ENCODE data around the gene PARVA. TPM values are rescaled to one million over a fixed set of nuclear protein-coding genes. Genes with fewer than 3 reads are reported as not detected.
"Not testable (repeated sequence)": the region's sequence is repeated elsewhere in the genome, so short reads cannot be mapped to it uniquely, and the experiment has no call there.

The PARVA gene
- polyA plus RNA-seq, 3 donors: not detected

GRCh38 chr11:12363373-12363772 lies 14.0 kb upstream of the PARVA start:
- no peak overlapping the region for H3K4me3 ChIP-seq (replicated peaks in 1 of 3; ENCODE audit: low read depth in 2 of 3, low read length in 3 of 3)
- no peaks in the 10 kb centered on the region for H3K4me1 ChIP-seq (ENCODE audit: control insufficient read depth in 1 of 2, insufficient read depth in 2 of 2, low read length in 2 of 2)
- H3K27ac Mint-ChIP-seq: no peak overlapping the region
- no peak overlapping the region for H2AFZ ChIP-seq (ENCODE audit: insufficient read depth, low read depth, low read length, poor library complexity, severe bottlenecking)
- DNase-seq: no peak
- no peaks in the 10 kb centered on the region for H3K9me3 ChIP-seq (replicated peaks in 1 of 2; ENCODE audit: control insufficient read depth in 1 of 2, insufficient read depth in 1 of 2, low read length in 2 of 2)
- no peak for TF ChIP-seq CTCF (IDR thresholded peaks at IDR 0.05)
- no peak overlapping the region for H3K4me2 ChIP-seq (replicated peaks; ENCODE audit: extremely low read depth, low read length, poor library complexity, severe bottlenecking)
- no CpG with 5 or more reads among the region's 1 CpG for WGBS (ENCODE audit: insufficient coverage)
- H4K20me1 ChIP-seq (ENCODE audit: insufficient read depth, low read length): no peaks in the 10 kb centered on the region
- no peaks in the 10 kb centered on the region for H3K36me3 ChIP-seq (replicated peaks in 1 of 2; ENCODE audit: control insufficient read depth in 1 of 2, insufficient read depth in 2 of 2, low read length in 2 of 2)
- no peaks in the 10 kb centered on the region for H3K4me1 Mint-ChIP-seq
- H3K27me3 ChIP-seq (ENCODE audit: control insufficient read depth in 2 of 2, insufficient read depth in 2 of 2, low read length in 2 of 2): peaks cover 0 to 7% of the 10 kb centered on the region in 2 donors
- H3K9me3 Mint-ChIP-seq: peaks cover 0 to 6% (median 2%) of the 10 kb centered on the region in 7 donors
- H3K27me3 Mint-ChIP-seq (ENCODE audit: low read depth in 3 of 3): peaks cover 2 to 13% (median 2%) of the 10 kb centered on the region in 3 donors
- no peaks in the 10 kb centered on the region for H3K79me2 ChIP-seq (ENCODE audit: insufficient read depth, low read length)
- no peak overlapping the region for H3K4me3 Mint-ChIP-seq
- no peak overlapping the region for H3K9ac ChIP-seq (ENCODE audit: insufficient read depth, low read length, poor library complexity, severe bottlenecking)
- H3K27ac ChIP-seq (ENCODE audit: low read depth in 1 of 2, low read length in 2 of 2): no peak overlapping the region
- intact Hi-C loops (cut with micrococcal nuclease): no loop called here
- peaks cover 0 to 2% of the 10 kb centered on the region in 2 donors for H3K36me3 Mint-ChIP-seq

GRCh38 chr11:12365965-12366575 lies 11.3 kb upstream of the PARVA start:
- intact Hi-C loops (cut with micrococcal nuclease); H3K27ac ChIP-seq (ENCODE audit: low read depth in 1 of 2, low read length in 2 of 2); H3K4me3 Mint-ChIP-seq; H3K4me2 ChIP-seq (replicated peaks; ENCODE audit: extremely low read depth, low read length, poor library complexity, severe bottlenecking); H4K20me1 ChIP-seq (ENCODE audit: insufficient read depth, low read length); H3K36me3 Mint-ChIP-seq; H3K27me3 ChIP-seq (ENCODE audit: control insufficient read depth in 2 of 2, insufficient read depth in 2 of 2, low read length in 2 of 2); H3K4me3 ChIP-seq (replicated peaks in 1 of 3; ENCODE audit: low read depth in 2 of 3, low read length in 3 of 3); H3K79me2 ChIP-seq (ENCODE audit: insufficient read depth, low read length); H3K36me3 ChIP-seq (replicated peaks in 1 of 2; ENCODE audit: control insufficient read depth in 1 of 2, insufficient read depth in 2 of 2, low read length in 2 of 2); DNase-seq; H3K4me1 ChIP-seq (ENCODE audit: control insufficient read depth in 1 of 2, insufficient read depth in 2 of 2, low read length in 2 of 2); H3K27ac Mint-ChIP-seq; H3K9ac ChIP-seq (ENCODE audit: insufficient read depth, low read length, poor library complexity, severe bottlenecking); H3K9me3 Mint-ChIP-seq; H3K9me3 ChIP-seq (replicated peaks in 1 of 2; ENCODE audit: control insufficient read depth in 1 of 2, insufficient read depth in 1 of 2, low read length in 2 of 2); H2AFZ ChIP-seq (ENCODE audit: insufficient read depth, low read depth, low read length, poor library complexity, severe bottlenecking); H3K4me1 Mint-ChIP-seq: not testable (repeated sequence)
- H3K27me3 Mint-ChIP-seq (ENCODE audit: low read depth in 3 of 3): peaks cover 2 to 14% (median 9%) of the 10 kb centered on the region in 3 donors
- WGBS (ENCODE audit: insufficient coverage): 69% methylated on average over 13 of the region's 14 CpGs

- H3K27me3 ChIP-seq (ENCODE audit: control insufficient read depth in 2 of 2, insufficient read depth in 2 of 2, low read length in 2 of 2); H3K4me1 Mint-ChIP-seq; H3K36me3 Mint-ChIP-seq; H3K4me2 ChIP-seq (replicated peaks; ENCODE audit: extremely low read depth, low read length, poor library complexity, severe bottlenecking); H3K36me3 ChIP-seq (replicated peaks in 1 of 2; ENCODE audit: control insufficient read depth in 1 of 2, insufficient read depth in 2 of 2, low read length in 2 of 2); H2AFZ ChIP-seq (ENCODE audit: insufficient read depth, low read depth, low read length, poor library complexity, severe bottlenecking); DNase-seq; H3K27ac ChIP-seq (ENCODE audit: low read depth in 1 of 2, low read length in 2 of 2); H3K9me3 ChIP-seq (replicated peaks in 1 of 2; ENCODE audit: control insufficient read depth in 1 of 2, insufficient read depth in 1 of 2, low read length in 2 of 2); H3K27me3 Mint-ChIP-seq (ENCODE audit: low read depth in 3 of 3); H3K9me3 Mint-ChIP-seq; H3K4me1 ChIP-seq (ENCODE audit: control insufficient read depth in 1 of 2, insufficient read depth in 2 of 2, low read length in 2 of 2); H4K20me1 ChIP-seq (ENCODE audit: insufficient read depth, low read length); H3K79me2 ChIP-seq (ENCODE audit: insufficient read depth, low read length); H3K4me3 ChIP-seq (replicated peaks in 1 of 3; ENCODE audit: low read depth in 2 of 3, low read length in 3 of 3); H3K4me3 Mint-ChIP-seq; H3K9ac ChIP-seq (ENCODE audit: insufficient read depth, low read length, poor library complexity, severe bottlenecking); H3K27ac Mint-ChIP-seq; intact Hi-C loops (cut with micrococcal nuclease): not testable (repeated sequence)
- 100% methylated on average over 3 of the region's 6 CpGs for WGBS (ENCODE audit: insufficient coverage)
Observed at GRCh38 chr11:12367057-12367456, 10.3 kb upstream of the PARVA start.
